HL-60 (cell line): ENCODE data around the gene ZBTB25.

Experiments
- DNase-seq, 2 experiments: peaks; one replicate each; pipeline ENCODE4 v3.0.0-alpha.2; 2010 to 2020; ENCODE audit warnings: low read depth in 1 of 2, low spot score in 1 of 2
- H3K27ac ChIP-seq: fragments of 250-450 bp; sonication (Bioruptor Pico); replicated peaks from 2 replicates; pipeline ENCODE4 v1.5.1; 2020; ENCODE audit warnings: mild to moderate bottlenecking, moderate library complexity
- H3K27me3 ChIP-seq: fragments of 250-450 bp; sonication (Bioruptor Pico); 2 replicates; pipeline ENCODE4 v1.5.1; 2021; ENCODE audit warnings: mild to moderate bottlenecking, moderate library complexity; ENCODE audit not compliant: insufficient read depth, poor library complexity, severe bottlenecking
- H3K4me3 ChIP-seq: replicated peaks from 2 replicates; pipeline ENCODE4 v1.5.1; 2011; ENCODE audit warnings: mild to moderate bottlenecking, control low read depth, low read length; ENCODE audit not compliant: insufficient read depth
- CTCF ChIP-seq: IDR thresholded peaks from one replicate; pipeline ENCODE4 v1.5.1; 2011; ENCODE audit warnings: low read length, control low read depth, inconsistent platforms; ENCODE audit not compliant: insufficient read depth
- GABPA ChIP-seq: IDR thresholded peaks from 2 replicates; pipeline ENCODE4 v1.6.1; 2012; ENCODE audit warnings: low read depth
- POLR2AphosphoS5 ChIP-seq: IDR thresholded peaks from 2 replicates; pipeline ENCODE4 v1.6.1; 2012; ENCODE audit warnings: low read depth
- REST ChIP-seq: IDR thresholded peaks from 2 replicates; pipeline ENCODE4 v1.6.1; 2012; ENCODE audit warnings: low read depth; ENCODE audit not compliant: insufficient replicate concordance
- SPI1 ChIP-seq: IDR thresholded peaks from 2 replicates; pipeline ENCODE4 v1.6.1; 2012; ENCODE audit warnings: low read depth, mild to moderate bottlenecking, borderline replicate concordance

ZBTB25 gene

GRCh38 chr14:64501411-64502171 is 2.0 kb downstream of the ZBTB25 start:
- Histone ChIP-seq H3K4me3 (no peak overlapping the region), H3K27ac (no peak overlapping the region), H3K27me3 (no peaks in the 10 kb centered on the region)
- no peak for TF ChIP-seq POLR2AphosphoS5
- TF ChIP-seq GABPA = no peak
- TF ChIP-seq SPI1 = no peak
- no peak for TF ChIP-seq REST
- TF ChIP-seq CTCF = no peak
- no peak for DNase-seq

GRCh38 chr14:64500088-64500487 is 3.5 kb downstream of the ZBTB25 start:
- DNase-seq = no peak
- Histone ChIP-seq H3K27me3 (no peaks in the 10 kb centered on the region), H3K27ac (no peak overlapping the region), H3K4me3 (no peak overlapping the region)
- TF ChIP-seq POLR2AphosphoS5 = no peak
- TF ChIP-seq REST = no peak
- no peak for TF ChIP-seq SPI1
- TF ChIP-seq CTCF = no peak
- TF ChIP-seq GABPA = no peak

GRCh38 chr14:64496764-64497163 is 6.9 kb downstream of the ZBTB25 start:
- no peak for DNase-seq
- Histone ChIP-seq H3K4me3 (no peak overlapping the region), H3K27ac (no peak overlapping the region), H3K27me3 (no peaks in the 10 kb centered on the region)
- TF ChIP-seq REST = no peak
